Ishikawa (cell line): ENCODE measurements around the gene ACLY.

Experiments
- CREB1 ChIP-seq: IDR thresholded peaks from 2 replicates; pipeline ENCODE4 v1.6.1; 2012; ENCODE audit warnings: low read depth
- NFIC ChIP-seq: IDR thresholded peaks from 2 replicates; pipeline ENCODE4 v1.6.1; 2012
- RAD21 ChIP-seq: IDR thresholded peaks from 2 replicates; pipeline ENCODE4 v1.6.1; 2012; ENCODE audit warnings: low read depth
- TAF1 ChIP-seq: IDR thresholded peaks from 2 replicates; pipeline ENCODE4 v1.6.1; 2012; ENCODE audit warnings: low read depth, mild to moderate bottlenecking
- TCF12 ChIP-seq: IDR thresholded peaks from 2 replicates; pipeline ENCODE4 v1.6.1; 2012; ENCODE audit warnings: low read depth
- TEAD4 ChIP-seq: IDR thresholded peaks from 2 replicates; pipeline ENCODE4 v1.6.1; 2012
- YY1 ChIP-seq: IDR thresholded peaks from 2 replicates; pipeline ENCODE4 v1.6.1; 2012; ENCODE audit warnings: low read depth
- TF ChIP-seq, protein P1 (sequence below): IDR thresholded peaks from 2 replicates; pipeline ENCODE4 v1.6.1; 2012; ENCODE audit warnings: low read depth, mild to moderate bottlenecking
- TF ChIP-seq, protein P2 (sequence below): IDR thresholded peaks from 2 replicates; pipeline ENCODE4 v1.6.1; 2012
- TF ChIP-seq, protein P3 (sequence below): IDR thresholded peaks from 2 replicates; pipeline ENCODE4 v1.6.1; 2012

DNA sequence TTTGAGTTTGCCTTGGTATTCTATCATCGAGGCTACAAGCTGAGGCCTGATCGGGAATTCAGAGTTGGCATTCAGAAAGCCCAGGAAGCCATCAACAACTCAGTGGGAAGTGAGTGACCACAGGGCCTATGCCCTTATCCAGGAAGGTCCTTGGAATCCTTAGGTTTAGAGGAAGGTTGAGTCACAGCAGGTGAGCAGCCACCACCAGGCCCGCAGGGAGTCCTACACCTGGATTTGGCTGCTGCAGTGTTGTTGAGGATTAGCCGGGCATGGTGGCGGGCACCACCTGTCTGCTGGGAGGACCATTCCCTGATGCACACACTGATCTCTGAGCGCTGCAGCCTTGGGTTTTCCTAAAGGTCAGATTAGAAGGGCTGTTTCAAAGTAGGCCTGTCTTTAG is 16.9 kb upstream of the ACLY start:
- no peak for TF ChIP-seq CREB1
- TF ChIP-seq TAF1: no peak
- no peak for TF ChIP-seq NFIC
- no peak for TF ChIP-seq RAD21
- TF ChIP-seq, protein P1, sequence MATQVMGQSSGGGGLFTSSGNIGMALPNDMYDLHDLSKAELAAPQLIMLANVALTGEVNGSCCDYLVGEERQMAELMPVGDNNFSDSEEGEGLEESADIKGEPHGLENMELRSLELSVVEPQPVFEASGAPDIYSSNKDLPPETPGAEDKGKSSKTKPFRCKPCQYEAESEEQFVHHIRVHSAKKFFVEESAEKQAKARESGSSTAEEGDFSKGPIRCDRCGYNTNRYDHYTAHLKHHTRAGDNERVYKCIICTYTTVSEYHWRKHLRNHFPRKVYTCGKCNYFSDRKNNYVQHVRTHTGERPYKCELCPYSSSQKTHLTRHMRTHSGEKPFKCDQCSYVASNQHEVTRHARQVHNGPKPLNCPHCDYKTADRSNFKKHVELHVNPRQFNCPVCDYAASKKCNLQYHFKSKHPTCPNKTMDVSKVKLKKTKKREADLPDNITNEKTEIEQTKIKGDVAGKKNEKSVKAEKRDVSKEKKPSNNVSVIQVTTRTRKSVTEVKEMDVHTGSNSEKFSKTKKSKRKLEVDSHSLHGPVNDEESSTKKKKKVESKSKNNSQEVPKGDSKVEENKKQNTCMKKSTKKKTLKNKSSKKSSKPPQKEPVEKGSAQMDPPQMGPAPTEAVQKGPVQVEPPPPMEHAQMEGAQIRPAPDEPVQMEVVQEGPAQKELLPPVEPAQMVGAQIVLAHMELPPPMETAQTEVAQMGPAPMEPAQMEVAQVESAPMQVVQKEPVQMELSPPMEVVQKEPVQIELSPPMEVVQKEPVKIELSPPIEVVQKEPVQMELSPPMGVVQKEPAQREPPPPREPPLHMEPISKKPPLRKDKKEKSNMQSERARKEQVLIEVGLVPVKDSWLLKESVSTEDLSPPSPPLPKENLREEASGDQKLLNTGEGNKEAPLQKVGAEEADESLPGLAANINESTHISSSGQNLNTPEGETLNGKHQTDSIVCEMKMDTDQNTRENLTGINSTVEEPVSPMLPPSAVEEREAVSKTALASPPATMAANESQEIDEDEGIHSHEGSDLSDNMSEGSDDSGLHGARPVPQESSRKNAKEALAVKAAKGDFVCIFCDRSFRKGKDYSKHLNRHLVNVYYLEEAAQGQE: no peak
- TF ChIP-seq, protein P2, sequence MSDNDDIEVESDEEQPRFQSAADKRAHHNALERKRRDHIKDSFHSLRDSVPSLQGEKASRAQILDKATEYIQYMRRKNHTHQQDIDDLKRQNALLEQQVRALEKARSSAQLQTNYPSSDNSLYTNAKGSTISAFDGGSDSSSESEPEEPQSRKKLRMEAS: no peak
- TF ChIP-seq, protein P3, sequence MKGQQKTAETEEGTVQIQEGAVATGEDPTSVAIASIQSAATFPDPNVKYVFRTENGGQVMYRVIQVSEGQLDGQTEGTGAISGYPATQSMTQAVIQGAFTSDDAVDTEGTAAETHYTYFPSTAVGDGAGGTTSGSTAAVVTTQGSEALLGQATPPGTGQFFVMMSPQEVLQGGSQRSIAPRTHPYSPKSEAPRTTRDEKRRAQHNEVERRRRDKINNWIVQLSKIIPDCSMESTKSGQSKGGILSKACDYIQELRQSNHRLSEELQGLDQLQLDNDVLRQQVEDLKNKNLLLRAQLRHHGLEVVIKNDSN: no peak
- TF ChIP-seq YY1: no peak
- TF ChIP-seq TEAD4: no peak
- no peak for TF ChIP-seq TCF12
